Small intestine (tissue), 16 donors: Measurements from ENCODE around the gene CTSW. TPM values are rescaled to one million over a fixed set of nuclear protein-coding genes. Genes with fewer than 3 reads are reported as not detected.
A peak's percentile ranks its signal among the peaks of the same experiment; 100 is the strongest.
"Not testable (repeated sequence)": the region's sequence is repeated elsewhere in the genome, so short reads cannot be mapped to it uniquely, and the experiment has no call there.

Experiments used
- DNase-seq, 2 donors: peaks; one replicate each; pipeline versions ENCODE4 v3.0.0 to v3.0.0-alpha.2; 2013
- FAIRE-seq: peaks from 2 replicates; lab custom pipeline; 2012; peaks lifted over from hg19 to GRCh38; lab: Jason Lieb, UNC
- H3K27ac ChIP-seq, 3 donors: one replicate each; pipeline ENCODE4 v1.5.1; 2013; ENCODE audit warnings: low read length in 2 of 3, mild to moderate bottlenecking in 2 of 3, control low read depth in 1 of 3, inconsistent platforms in 1 of 3, low read depth in 1 of 3, moderate library complexity in 1 of 3
- H3K27me3 ChIP-seq, 3 donors: one replicate each; pipeline ENCODE4 v1.6.1; 2013; ENCODE audit warnings: low read length in 3 of 3, inconsistent platforms in 1 of 3; ENCODE audit not compliant: control insufficient read depth in 3 of 3, insufficient read depth in 3 of 3
- H3K36me3 ChIP-seq, 3 donors: one replicate each; pipeline ENCODE4 v1.6.1; 2013; ENCODE audit warnings: low read length in 3 of 3, inconsistent platforms in 1 of 3, low read depth in 1 of 3, mild to moderate bottlenecking in 1 of 3, moderate library complexity in 1 of 3; ENCODE audit not compliant: control insufficient read depth in 3 of 3, insufficient read depth in 2 of 3
- H3K4me1 ChIP-seq, 3 donors: one replicate each; pipeline ENCODE4 v1.6.1; 2013; ENCODE audit warnings: low read length in 2 of 3, inconsistent platforms in 1 of 3, low read depth in 1 of 3, mild to moderate bottlenecking in 1 of 3, moderate library complexity in 1 of 3; ENCODE audit not compliant: control insufficient read depth in 3 of 3, insufficient read depth in 2 of 3
- H3K4me3 ChIP-seq, 3 donors: one replicate each; pipeline ENCODE4 v1.5.1; 2013; ENCODE audit warnings: low read length in 3 of 3, control low read depth in 1 of 3, inconsistent platforms in 1 of 3, low read depth in 1 of 3, mild to moderate bottlenecking in 1 of 3, moderate library complexity in 1 of 3
- H3K9me3 ChIP-seq, 2 donors: one replicate each; pipeline ENCODE4 v1.6.1; 2013; ENCODE audit warnings: low read depth in 1 of 2, low read length in 1 of 2; ENCODE audit not compliant: control insufficient read depth in 2 of 2, insufficient read depth in 1 of 2
- WGBS, 3 donors: extraction: QIAGEN DNeasy Blood & Tissue Kit; methylation state at CpG; one replicate each; pipeline ENCODE4 v1.1.7; 2013; 5-methylcytosine and 5-hydroxymethylcytosine counted together
- long read RNA-seq, 10 donors: transcript quantifications; one replicate each; lab custom pipeline, GENCODE V29; 2026
- polyA plus RNA-seq, 4 donors: library from polyadenylated mRNA; stranded (reverse) in 3 of 4; unstranded in 1 of 4; fragments of 200-250 nt in 3 of 4; fragments of 120-200 nt in 1 of 4; gene quantifications; one replicate each; pipeline versions ENCODE4 v1.2.1 to v1.2.3, GENCODE V29; 2013
- donor health status: healthy with polysubstance abuse.
- donor health status: control.
- donor health status: control.
- donor health status: Bipolar disorder and iron deficiency.
- donor health status: healthy.

CTSW gene
- polyA plus RNA-seq = 1 to 10 TPM in 2 of 4 donors, under 1 TPM in 2; 0.43 to 3.5 (median 1.1) TPM
- long read RNA-seq, donor 1, partial matches to known transcripts = 0 of 2 reads
- long read RNA-seq, donor 1, other reads (novel, unspliced or antisense) = 0 of 2 reads
- long read RNA-seq, donor 2 = 0 reads
- long read RNA-seq, donor 3, partial matches to known transcripts = 0 of 2 reads
- long read RNA-seq, donor 3, other reads (novel, unspliced or antisense) = 0 of 2 reads
- long read RNA-seq, donor 4 = 0 reads
- long read RNA-seq, donor 5, partial matches to known transcripts = 27 of 34 reads
- long read RNA-seq, donor 5, other reads (novel, unspliced or antisense) = 7 of 34 reads
- long read RNA-seq, donor 6, partial matches to known transcripts = 0 of 1 reads
- long read RNA-seq, donor 6, other reads (novel, unspliced or antisense) = 0 of 1 reads
- long read RNA-seq, donor 7 = 0 reads
- long read RNA-seq, donor 8 = 0 reads
- long read RNA-seq, donor 9 = 0 reads
- long read RNA-seq, donor 10, partial matches to known transcripts = 0 of 2 reads
- long read RNA-seq, donor 10, other reads (novel, unspliced or antisense) = 0 of 2 reads

- H3K9me3 ChIP-seq = no peaks in the 10 kb centered on the region
- no peaks in the 10 kb centered on the region for H3K27me3 ChIP-seq
- WGBS, 3 donors = 33 to 65% (median 56%) methylated on average over 7 of the region's 7 CpGs
- H3K4me3 ChIP-seq = no peak within 1 kb of the TSS
- H3K36me3 ChIP-seq = peaks cover 0 to 44% (median 13%) of the 10 kb centered on the region in 3 donors
- no peak for DNase-seq
- H3K4me1 ChIP-seq = no peaks in the 10 kb centered on the region
- FAIRE-seq = no peak
- H3K27ac ChIP-seq = peak within 1 kb of the TSS in 1 of 3 donors; percentile 25
Observed at GRCh38 chr11:65879617-65880016, at the start of gene CTSW. Gene CTSW (plus strand): TSS chr11:65879837. CDS start chr11:65879855, 18 bp downstream.

DNA sequence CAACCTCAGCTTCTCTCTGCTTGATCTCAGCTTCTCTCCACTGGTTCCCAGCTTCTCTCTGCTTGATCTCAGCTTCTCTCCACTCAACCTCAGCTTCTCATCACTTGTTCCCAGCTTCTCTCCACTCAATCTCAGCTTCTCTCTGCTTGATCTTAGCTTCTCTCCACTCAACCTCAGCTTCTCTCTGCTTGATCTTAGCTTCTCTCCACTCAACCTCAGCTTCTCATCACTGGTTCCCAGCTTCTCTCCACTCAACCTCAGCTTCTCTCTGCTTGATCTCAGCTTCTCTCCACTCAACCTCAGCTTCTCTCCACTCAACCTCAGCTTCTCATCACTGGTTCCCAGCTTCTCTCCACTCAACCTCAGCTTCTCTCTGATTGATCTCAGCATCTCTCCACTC is 47.4 kb upstream of the CTSW start:
- not testable (repeated sequence) for H3K9me3 ChIP-seq, H3K27ac ChIP-seq, DNase-seq, H3K4me3 ChIP-seq, H3K27me3 ChIP-seq, H3K36me3 ChIP-seq, FAIRE-seq
- peaks cover 0 to 33% (median 6%) of the 10 kb centered on the region in 3 donors for H3K4me1 ChIP-seq

DNA sequence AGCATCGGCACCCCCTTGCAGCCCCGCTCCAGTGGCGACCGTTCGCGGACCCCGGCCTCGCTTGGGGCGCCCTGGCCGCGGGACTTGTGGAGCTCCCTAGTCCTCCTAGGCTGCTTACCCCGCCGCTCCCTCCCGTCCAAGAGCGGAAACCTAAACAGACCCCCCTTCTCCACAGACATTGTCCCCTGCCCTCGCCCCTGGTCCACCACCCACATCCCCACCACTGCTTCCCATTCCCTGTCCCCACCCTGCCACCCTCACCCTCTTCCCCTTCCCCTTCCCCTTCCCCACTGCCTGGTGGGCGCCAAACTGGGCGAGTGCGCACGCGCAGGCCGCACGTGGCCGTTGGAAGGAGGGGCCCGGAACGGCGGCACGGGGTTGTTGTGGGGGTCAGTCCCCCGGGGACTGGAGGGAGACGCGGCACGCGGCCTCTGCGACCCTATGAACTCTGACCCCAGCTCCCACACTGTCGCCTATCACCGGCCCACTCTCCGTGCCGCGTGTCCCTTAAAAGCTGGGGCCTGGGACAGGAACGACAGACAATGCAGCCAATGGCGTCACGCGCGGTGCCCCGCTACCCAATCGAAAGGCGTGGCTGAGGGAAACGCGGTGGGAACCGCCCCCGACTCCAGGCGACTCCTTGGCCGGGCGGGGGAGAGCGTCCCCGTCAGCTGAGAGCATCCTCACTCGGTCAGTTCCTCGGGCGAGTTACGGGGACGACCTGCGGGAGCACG is 46.2 kb upstream of the CTSW start, which contains the start of gene SNX32:
SNX32 (plus strand) TSS at position 667 of the 734 bp plus-strand sequence. CDS start 103 bp downstream, outside the sequence.
- Histone ChIP-seq H3K9me3 (no peaks in the 10 kb centered on the region), H3K27me3 (no peaks in the 10 kb centered on the region), H3K36me3 (no peaks in the 10 kb centered on the region), H3K4me1 (peaks cover 0 to 22% (median 1%) of the 10 kb centered on the region in 3 donors), H3K27ac (peak within 1 kb of the TSS in 2 of 3 donors; percentile 22 to 67), H3K4me3 (peak within 1 kb of the TSS; percentile 43 to 61 (median 59))
- 1 to 5% (median 3%) methylated on average over 44 to 63 of the region's 63 CpGs for WGBS, 3 donors
- FAIRE-seq = no peak
- peak; percentile 97 for DNase-seq

GRCh38 chr11:65834202-65834601 is 45.4 kb upstream of the CTSW start:
- peaks cover 0 to 19% (median 0%) of the 10 kb centered on the region in 3 donors for H3K4me1 ChIP-seq
- no peak overlapping the region for H3K27ac ChIP-seq
- DNase-seq = no peak
- 14 to 44% (median 24%) methylated on average over 6 of the region's 6 CpGs for WGBS, 3 donors
- H3K9me3 ChIP-seq = no peaks in the 10 kb centered on the region
- H3K36me3 ChIP-seq = no peaks in the 10 kb centered on the region
- FAIRE-seq = no peak
- peak overlapping the region in 2 of 3 donors; percentile 59 to 61 for H3K4me3 ChIP-seq
- H3K27me3 ChIP-seq = no peaks in the 10 kb centered on the region

DNA sequence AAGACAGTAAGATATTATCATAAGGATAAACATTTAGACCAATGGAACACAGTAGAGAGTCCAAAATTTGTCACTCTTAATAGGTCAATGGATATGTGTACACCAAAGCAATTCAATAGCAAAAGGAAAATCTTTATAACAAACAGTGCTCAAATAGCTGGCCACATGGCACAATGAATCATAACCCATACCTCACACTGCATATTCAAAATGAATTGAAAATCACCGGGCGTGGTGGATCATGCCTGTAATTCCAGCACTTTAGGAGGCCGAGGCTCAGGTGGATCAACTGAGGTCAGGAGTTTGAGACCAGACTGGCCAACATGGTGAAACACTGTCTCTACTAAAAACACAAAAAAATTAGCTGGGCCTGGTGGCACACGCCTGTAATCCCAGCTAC is 37.5 kb upstream of the CTSW start:
- FAIRE-seq (no peak), DNase-seq (no peak)
- Histone ChIP-seq H3K36me3 (no peaks in the 10 kb centered on the region), H3K27me3 (no peaks in the 10 kb centered on the region), H3K4me1 (peaks cover 0 to 12% (median 0%) of the 10 kb centered on the region in 3 donors), H3K9me3 (no peaks in the 10 kb centered on the region), H3K27ac (no peak overlapping the region), H3K4me3 (no peak overlapping the region)
- WGBS, 3 donors = 67 to 89% (median 71%) methylated on average over 4 of the region's 4 CpGs

- no peak overlapping the region for H3K4me3 ChIP-seq
- H3K4me1 ChIP-seq = peaks cover 0 to 12% (median 0%) of the 10 kb centered on the region in 3 donors
- 19 to 69% (median 34%) methylated on average over 3 of the region's 3 CpGs for WGBS, 3 donors
- DNase-seq = peak in 1 of 2 donors; percentile 65
- FAIRE-seq = no peak
- H3K36me3 ChIP-seq = no peaks in the 10 kb centered on the region
- H3K27ac ChIP-seq = peak overlapping the region in 2 of 3 donors; percentile 20 to 26
- H3K27me3 ChIP-seq = no peaks in the 10 kb centered on the region
- H3K9me3 ChIP-seq = no peaks in the 10 kb centered on the region
Observed at GRCh38 chr11:65843811-65844210, 35.8 kb upstream of the CTSW start.

- peaks cover 0 to 15% (median 0%) of the 10 kb centered on the region in 3 donors for H3K4me1 ChIP-seq
- no peaks in the 10 kb centered on the region for H3K27me3 ChIP-seq
- peak overlapping the region; percentile 26 to 47 (median 38) for H3K27ac ChIP-seq
- FAIRE-seq (no peak), DNase-seq (peak; percentile 64 to 83)
- WGBS, 3 donors = 28 to 68% (median 45%) methylated on average over 10 of the region's 10 CpGs
- H3K9me3 ChIP-seq = no peaks in the 10 kb centered on the region
- H3K36me3 ChIP-seq = no peaks in the 10 kb centered on the region
- H3K4me3 ChIP-seq = no peak overlapping the region
Observed at GRCh38 chr11:65844231-65844872, 35.3 kb upstream of the CTSW start.

- DNase-seq (no peak), FAIRE-seq (no peak)
- 81 to 83% (median 82%) methylated on average over 3 of the region's 3 CpGs for WGBS, 3 donors
- Histone ChIP-seq H3K27me3 (no peaks in the 10 kb centered on the region), H3K4me3 (no peak overlapping the region), H3K36me3 (peaks cover under 1 to 33% (median 7%) of the 10 kb centered on the region in 3 donors), H3K9me3 (peaks cover 0 to 9% of the 10 kb centered on the region in 2 donors), H3K4me1 (peaks cover 0 to 46% (median 2%) of the 10 kb centered on the region in 3 donors), H3K27ac (no peak overlapping the region)
Observed at GRCh38 chr11:65847746-65848145, 31.9 kb upstream of the CTSW start.
